Stimulated activated CD4-positive, alpha-beta T cell treated with anti-CD3 and anti-CD28 coated beads, Interleukin-1b, Interleukin-23, amount 100 ng/mL, for 48 hours (primary cell): ENCODE data around the gene DDAH2.
A peak's percentile ranks its signal among the peaks of the same experiment; 100 is the strongest.

Source experiments
- DNase-seq: peaks from one replicate; pipeline ENCODE4 v3.0.0-alpha.2; 2020

The DDAH2 gene

GRCh38 chr6:31728767-31729514 lies at the start of gene DDAH2:
Gene DDAH2, minus strand, starts transcription at chr6:31729299. Its CDS starts 138 bp downstream, at chr6:31729161.
- DNase-seq: no peak

GRCh38 chr6:31778193-31778592 lies 49.1 kb upstream of the DDAH2 start:
- no peak for DNase-seq

- DNase-seq: no peak
Observed at GRCh38 chr6:31777667-31778050, 48.6 kb upstream of the DDAH2 start.

- peak; percentile 82 for DNase-seq
Observed at GRCh38 chr6:31776989-31777666, 48.0 kb upstream of the DDAH2 start, which contains the start of gene VWA7. Gene VWA7, minus strand, starts transcription at chr6:31777328. Its CDS starts 549 bp downstream, at chr6:31776779.

- no peak for DNase-seq
Observed at GRCh38 chr6:31776485-31776988, 47.4 kb upstream of the DDAH2 start.

- DNase-seq: no peak
Observed at GRCh38 chr6:31775633-31776484, 46.8 kb upstream of the DDAH2 start.

- DNase-seq: no peak
Observed at GRCh38 chr6:31775184-31775583, 46.1 kb upstream of the DDAH2 start.

- DNase-seq: no peak
Observed at GRCh38 chr6:31771992-31772358, 42.9 kb upstream of the DDAH2 start.

GRCh38 chr6:31770860-31771259 lies 41.8 kb upstream of the DDAH2 start:
- no peak for DNase-seq

GRCh38 chr6:31769684-31770371 lies 40.7 kb upstream of the DDAH2 start:
- DNase-seq: peak; percentile 86

- DNase-seq: no peak
Observed at GRCh38 chr6:31768363-31769257, 39.5 kb upstream of the DDAH2 start.

GRCh38 chr6:31767096-31767645 lies 38.1 kb upstream of the DDAH2 start:
- DNase-seq: no peak

- DNase-seq: no peak
Observed at GRCh38 chr6:31765910-31766794, 37.1 kb upstream of the DDAH2 start.

- no peak for DNase-seq
Observed at GRCh38 chr6:31765559-31765909, 36.4 kb upstream of the DDAH2 start.

GRCh38 chr6:31764198-31764597 lies 35.1 kb upstream of the DDAH2 start:
- DNase-seq: no peak

- DNase-seq: no peak
Observed at GRCh38 chr6:31763619-31763940, 34.5 kb upstream of the DDAH2 start.

- no peak for DNase-seq
Observed at GRCh38 chr6:31762878-31763618, 33.9 kb upstream of the DDAH2 start.

- DNase-seq: no peak
Observed at GRCh38 chr6:31762356-31762755, 33.3 kb upstream of the DDAH2 start, which contains the start of gene SAPCD1. Gene SAPCD1, plus strand, starts transcription at chr6:31762656. Its CDS starts 399 bp downstream, at chr6:31763055.

- no peak for DNase-seq
Observed at GRCh38 chr6:31761343-31761742, 32.2 kb upstream of the DDAH2 start.

GRCh38 chr6:31760790-31761189 lies 31.7 kb upstream of the DDAH2 start:
- DNase-seq: no peak
